ENCODE results near the gene TMEM52. TPM values are rescaled to one million over a fixed set of nuclear protein-coding genes. Genes with fewer than 3 reads are reported as not detected.
A peak's percentile ranks its signal among the peaks of the same experiment; 100 is the strongest.

The TMEM52 gene
- total RNA-seq, 1 experiment from 2014 or later = 9.6 TPM

GRCh38 chr1:1917304-1917976 lies 1.6 kb downstream of the TMEM52 start:
- no peak overlapping the region for H3K23ac ChIP-seq (ENCODE audit: insufficient read length, low read depth, low read length)
- H3K4me1 ChIP-seq (ENCODE audit: insufficient read depth, low read length) = no peaks in the 10 kb centered on the region
- H2BK120ac ChIP-seq (ENCODE audit: low read depth, low read length, poor library complexity, severe bottlenecking) = no peak overlapping the region
- no peaks in the 10 kb centered on the region for H3K27me3 ChIP-seq (ENCODE audit: insufficient read depth, low read length)
- Mint-ChIP-seq H3K4me1 (peaks cover 4 to 23% of the 10 kb centered on the region in 2 experiments), H3K9me3 (no peaks in the 10 kb centered on the region), H3K36me3 (ENCODE audit: insufficient read depth in 1 of 3, low read depth in 3 of 3) (no peaks in the 10 kb centered on the region; a peak in 1 of 7 replicates), H3K27ac (no peak overlapping the region), H3K4me3 (peak overlapping the region in 1 of 2 experiments; percentile 56; a peak in 3 of 5 replicates), H3K27me3 (ENCODE audit: low read depth) (no peaks in the 10 kb centered on the region; the same call in none of the 2 replicates)
- no CpG with 5 or more reads among the region's 14 CpGs for WGBS (ENCODE audit: extremely low coverage, insufficient read length, low lambda C conversion rate)
- no peak overlapping the region for H4K91ac ChIP-seq (ENCODE audit: insufficient read length, low read depth, low read length)
- H3K4ac ChIP-seq (ENCODE audit: low read depth, low read length) = no peak overlapping the region
- no peaks in the 10 kb centered on the region for H3K79me2 ChIP-seq (ENCODE audit: insufficient read depth, low read length)
- H2BK15ac ChIP-seq (ENCODE audit: low read depth, low read length) = no peak overlapping the region
- H3K79me1 ChIP-seq (ENCODE audit: insufficient read depth, low read depth, low read length, poor library complexity, severe bottlenecking) = no peaks in the 10 kb centered on the region
- H2BK12ac ChIP-seq (ENCODE audit: insufficient read length, low read depth, low read length) = no peak overlapping the region
- H3K18ac ChIP-seq (ENCODE audit: insufficient read length, low read depth, low read length) = no peak overlapping the region
- no peak overlapping the region for H3K4me2 ChIP-seq (ENCODE audit: insufficient read depth, insufficient read length, low read length)
- no peak for TF ChIP-seq CTCF (conservative IDR thresholded peaks at IDR 0.05)
- no peak overlapping the region for H2AK5ac ChIP-seq (ENCODE audit: insufficient read length, low read length)
- no peak overlapping the region for H3T11ph ChIP-seq (ENCODE audit: low read length)
- H4K20me1 ChIP-seq (ENCODE audit: control insufficient read depth, insufficient read depth, insufficient read length) = no peaks in the 10 kb centered on the region
- no peak overlapping the region for H3K9ac ChIP-seq (ENCODE audit: extremely low read depth, insufficient read length, low read length)
- DNase-seq = peak; percentile 25
- no peak overlapping the region for H2BK5ac ChIP-seq (ENCODE audit: insufficient read length, low read length)
- no peaks in the 10 kb centered on the region for H3K9me3 ChIP-seq (ENCODE audit: control insufficient read depth, low read depth, low read length)
- no peak overlapping the region for H2BK20ac ChIP-seq (ENCODE audit: low read depth, low read length, poor library complexity, severe bottlenecking)
- no peak overlapping the region for H2AFZ ChIP-seq (ENCODE audit: low read length)
- H4K8ac ChIP-seq (replicated peaks; ENCODE audit: insufficient read length, low read depth, low read length) = no peak overlapping the region
- H3K23me2 ChIP-seq (ENCODE audit: insufficient read length, low read depth, low read length, poor library complexity, severe bottlenecking) = no peaks in the 10 kb centered on the region
- no peak overlapping the region for H3K14ac ChIP-seq (ENCODE audit: insufficient read depth, low read length)
- no peak overlapping the region for H3K56ac ChIP-seq (ENCODE audit: insufficient read length, low read depth, low read length)
- H4K5ac ChIP-seq (ENCODE audit: insufficient read length, low read depth, low read length) = no peak overlapping the region
- no peak overlapping the region for H3K27ac ChIP-seq (ENCODE audit: insufficient read length, low read depth, low read length)

Measured in H9 (cell line).